PC-9 (cell line): ENCODE measurements around the gene ANP32A. TPM values are rescaled to one million over a fixed set of nuclear protein-coding genes. Genes with fewer than 3 reads are reported as not detected.

ENCODE experiments used
- BruUV-seq: library from RNA; stranded (reverse); fragments of 400-500 nt; replicated peaks from 2 replicates; lab custom pipeline; 2021; lab: Mats Ljungman, UMichigan
- CTCF ChIA-PET: fragments of 300-600 bp; sonication (Branson Sonifier 250); formaldehyde crosslinking; loops from one replicate; lab custom pipeline; 2022; ENCODE audit warnings: antibody characterized with exemption; lab: Charles Lee
- POLR2A ChIA-PET: fragments of 300-600 bp; sonication (Branson Sonifier 250); formaldehyde crosslinking; loops from one replicate; lab custom pipeline; 2022; ENCODE audit warnings: antibody characterized with exemption; ENCODE audit not compliant: unreplicated experiment; lab: Charles Lee
- DNase-seq, 2 experiments: peaks; one replicate each; pipeline versions ENCODE4 v3.0.0 to v3.0.0-alpha.2; 2015 to 2022; ENCODE audit warnings: mixed read lengths in 1 of 2
- H2AFZ ChIP-seq: fragments of 200-600 bp; sonication (generic); 2 replicates; pipeline ENCODE4 v1.8.1; 2017; ENCODE audit warnings: antibody characterized with exemption
- H3F3A ChIP-seq: fragments of 200-600 bp; sonication (generic); 2 replicates; pipeline ENCODE4 v1.8.1; 2017; ENCODE audit warnings: antibody characterized with exemption, mild to moderate bottlenecking, low read depth; ENCODE audit not compliant: insufficient read depth
- H3K27ac ChIP-seq: fragments of 200-600 bp; sonication (generic); 2 replicates; pipeline ENCODE4 v1.6.1; 2016; ENCODE audit warnings: mixed run types
- H3K27me3 ChIP-seq: fragments of 200-600 bp; sonication (generic); 2 replicates; pipeline ENCODE4 v1.6.1; 2016; ENCODE audit warnings: low read depth, mixed run types; ENCODE audit not compliant: insufficient read depth
- H3K36me3 ChIP-seq: fragments of 200-600 bp; sonication (generic); 2 replicates; pipeline ENCODE4 v1.6.1; 2016; ENCODE audit warnings: low read depth, mixed run types
- H3K4me1 ChIP-seq: fragments of 200-600 bp; sonication (generic); replicated peaks from 2 replicates; pipeline ENCODE4 v1.6.1; 2016; ENCODE audit warnings: mixed run types; ENCODE audit not compliant: insufficient read depth
- H3K4me2 ChIP-seq: fragments of 200-600 bp; sonication (generic); 2 replicates; pipeline ENCODE4 v1.6.1; 2017; ENCODE audit warnings: mixed run types
- H3K4me3 ChIP-seq: fragments of 200-600 bp; sonication (generic); 2 replicates; pipeline ENCODE4 v1.6.1; 2016; ENCODE audit warnings: mixed run types
- H3K79me2 ChIP-seq: fragments of 200-600 bp; sonication (generic); 2 replicates; pipeline ENCODE4 v1.6.1; 2017; ENCODE audit warnings: low read depth, mixed run types
- H3K9me2 ChIP-seq: fragments of 200-600 bp; sonication (generic); 2 replicates; pipeline ENCODE4 v1.8.1; 2017; ENCODE audit warnings: mild to moderate bottlenecking; ENCODE audit not compliant: insufficient read depth
- H3K9me3 ChIP-seq: fragments of 200-600 bp; sonication (generic); 2 replicates; pipeline ENCODE4 v1.8.1; 2016; ENCODE audit warnings: low read depth; ENCODE audit not compliant: insufficient read depth
- H4K20me1 ChIP-seq: fragments of 200-600 bp; sonication (generic); 2 replicates; pipeline ENCODE4 v1.8.1; 2017; ENCODE audit not compliant: insufficient read depth
- EZH2 ChIP-seq: fragments of 200-600 bp; sonication (generic); IDR thresholded peaks from 2 replicates; pipeline ENCODE4 v1.8.0; 2017; ENCODE audit warnings: antibody characterized with exemption, low read depth
- intact Hi-C: fragments of 100-400 bp; cut with micrococcal nuclease; formaldehyde crosslinking; loops from one replicate; pipeline ENCODE4 v1.10.0; 2022; ENCODE audit not compliant: unreplicated experiment
- total RNA-seq: library from RNA; stranded (reverse); gene quantifications from 2 replicates; pipeline ENCODE4 v1.2.3, GENCODE V29; 2021
- TF ChIP-seq, protein P1 (sequence below): fragments of 200-600 bp; sonication (generic); conservative IDR thresholded peaks from 2 replicates; pipeline ENCODE4 v1.6.1; 2017; ENCODE audit warnings: mixed run types, antibody characterized with exemption, mild to moderate bottlenecking, moderate library complexity

The ANP32A gene
- total RNA-seq, 1 experiment from 2014 or later, result 182 TPM

DNA sequence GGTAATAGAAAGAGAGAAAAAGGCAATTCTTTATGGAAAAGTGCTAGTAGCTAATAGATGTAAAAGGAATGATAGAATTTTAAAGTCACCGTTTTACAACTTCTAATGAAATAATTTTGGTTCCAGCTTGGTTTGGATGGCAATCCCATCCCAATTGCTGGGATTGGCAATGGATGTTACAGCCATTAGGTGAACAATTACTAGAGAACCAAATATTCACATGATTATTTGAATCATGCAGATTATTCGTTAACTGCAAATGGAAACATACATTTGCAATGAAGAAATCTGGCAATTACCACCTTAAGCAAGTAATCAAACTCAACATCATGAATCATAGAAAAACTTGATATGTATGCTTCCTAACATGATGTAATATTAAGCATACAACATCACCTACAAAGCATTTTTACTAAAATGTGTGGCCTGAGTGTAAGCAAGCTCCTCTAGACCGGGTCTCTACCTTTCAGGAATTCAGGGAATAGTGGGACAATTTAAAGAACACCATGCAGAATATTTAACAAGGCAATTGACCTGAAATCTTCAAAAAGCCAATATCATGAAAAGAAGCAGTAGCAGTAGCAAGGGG, 26.2 kb upstream of the ANP32A start:
- CTCF ChIA-PET, result no interaction called here
- Histone ChIP-seq H3K4me2 (no peak overlapping the region), H3K9me2 (no peaks in the 10 kb centered on the region), H2AFZ (no peak overlapping the region), H3K36me3 (no peaks in the 10 kb centered on the region), H3K79me2 (no peaks in the 10 kb centered on the region), H4K20me1 (no peaks in the 10 kb centered on the region), H3K4me3 (no peak overlapping the region), H3K27me3 (no peaks in the 10 kb centered on the region), H3K27ac (no peak overlapping the region), H3K4me1 (no peaks in the 10 kb centered on the region), H3K9me3 (no peaks in the 10 kb centered on the region), H3F3A (no peaks in the 10 kb centered on the region)
- no peak for DNase-seq
- POLR2A ChIA-PET, result no interaction called here
- no peak for TF ChIP-seq EZH2
- TF ChIP-seq, protein P1, sequence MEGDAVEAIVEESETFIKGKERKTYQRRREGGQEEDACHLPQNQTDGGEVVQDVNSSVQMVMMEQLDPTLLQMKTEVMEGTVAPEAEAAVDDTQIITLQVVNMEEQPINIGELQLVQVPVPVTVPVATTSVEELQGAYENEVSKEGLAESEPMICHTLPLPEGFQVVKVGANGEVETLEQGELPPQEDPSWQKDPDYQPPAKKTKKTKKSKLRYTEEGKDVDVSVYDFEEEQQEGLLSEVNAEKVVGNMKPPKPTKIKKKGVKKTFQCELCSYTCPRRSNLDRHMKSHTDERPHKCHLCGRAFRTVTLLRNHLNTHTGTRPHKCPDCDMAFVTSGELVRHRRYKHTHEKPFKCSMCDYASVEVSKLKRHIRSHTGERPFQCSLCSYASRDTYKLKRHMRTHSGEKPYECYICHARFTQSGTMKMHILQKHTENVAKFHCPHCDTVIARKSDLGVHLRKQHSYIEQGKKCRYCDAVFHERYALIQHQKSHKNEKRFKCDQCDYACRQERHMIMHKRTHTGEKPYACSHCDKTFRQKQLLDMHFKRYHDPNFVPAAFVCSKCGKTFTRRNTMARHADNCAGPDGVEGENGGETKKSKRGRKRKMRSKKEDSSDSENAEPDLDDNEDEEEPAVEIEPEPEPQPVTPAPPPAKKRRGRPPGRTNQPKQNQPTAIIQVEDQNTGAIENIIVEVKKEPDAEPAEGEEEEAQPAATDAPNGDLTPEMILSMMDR, result no peak
- intact Hi-C loops, result no loop called here
- no TSS peak for BruUV-seq

DNA sequence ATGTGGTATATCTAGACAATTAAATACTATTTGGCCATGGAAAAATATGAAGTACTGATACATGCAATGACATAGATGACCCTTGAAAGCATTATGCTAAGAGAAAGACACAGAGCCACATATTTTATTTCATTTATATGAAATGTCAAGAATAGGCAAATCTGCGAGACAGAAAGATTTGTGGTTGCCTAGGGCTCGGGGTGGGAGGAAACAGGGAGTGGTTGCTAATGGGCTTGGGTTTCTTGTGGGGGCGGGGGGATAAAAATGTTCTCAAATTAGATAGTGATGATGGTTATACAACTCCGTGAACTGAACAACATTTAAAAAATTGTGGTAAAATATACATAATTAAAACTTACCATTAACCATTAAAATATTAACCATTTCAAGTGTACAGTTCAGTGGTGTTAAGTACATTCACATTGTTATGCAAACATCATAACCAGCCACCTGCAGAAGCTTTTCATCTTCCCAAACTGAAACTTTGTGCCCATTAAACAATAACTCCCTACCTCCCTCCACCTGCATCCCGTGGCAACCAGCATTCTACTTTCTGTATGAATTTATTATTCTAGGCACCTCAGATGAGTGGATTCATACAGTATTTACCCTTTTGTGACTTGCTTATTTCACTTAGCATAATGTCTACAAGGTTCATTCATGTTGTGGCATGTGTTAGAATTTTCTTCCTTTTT, 24.3 kb upstream of the ANP32A start:
- H4K20me1 ChIP-seq, result no peaks in the 10 kb centered on the region
- H3K4me3 ChIP-seq, result no peak overlapping the region
- no peaks in the 10 kb centered on the region for H3K79me2 ChIP-seq
- no peaks in the 10 kb centered on the region for H3F3A ChIP-seq
- CTCF ChIA-PET, result no interaction called here
- H3K9me3 ChIP-seq, result no peaks in the 10 kb centered on the region
- H3K9me2 ChIP-seq, result no peaks in the 10 kb centered on the region
- no peaks in the 10 kb centered on the region for H3K4me1 ChIP-seq
- TF ChIP-seq, protein P1, result no peak
- no peak for TF ChIP-seq EZH2
- no peaks in the 10 kb centered on the region for H3K27me3 ChIP-seq
- no TSS peak for BruUV-seq
- no peak overlapping the region for H3K27ac ChIP-seq
- DNase-seq, result no peak
- H3K36me3 ChIP-seq, result no peaks in the 10 kb centered on the region
- no peak overlapping the region for H3K4me2 ChIP-seq
- H2AFZ ChIP-seq, result no peak overlapping the region
- intact Hi-C loops, result no loop called here
- POLR2A ChIA-PET, result no interaction called here

DNA sequence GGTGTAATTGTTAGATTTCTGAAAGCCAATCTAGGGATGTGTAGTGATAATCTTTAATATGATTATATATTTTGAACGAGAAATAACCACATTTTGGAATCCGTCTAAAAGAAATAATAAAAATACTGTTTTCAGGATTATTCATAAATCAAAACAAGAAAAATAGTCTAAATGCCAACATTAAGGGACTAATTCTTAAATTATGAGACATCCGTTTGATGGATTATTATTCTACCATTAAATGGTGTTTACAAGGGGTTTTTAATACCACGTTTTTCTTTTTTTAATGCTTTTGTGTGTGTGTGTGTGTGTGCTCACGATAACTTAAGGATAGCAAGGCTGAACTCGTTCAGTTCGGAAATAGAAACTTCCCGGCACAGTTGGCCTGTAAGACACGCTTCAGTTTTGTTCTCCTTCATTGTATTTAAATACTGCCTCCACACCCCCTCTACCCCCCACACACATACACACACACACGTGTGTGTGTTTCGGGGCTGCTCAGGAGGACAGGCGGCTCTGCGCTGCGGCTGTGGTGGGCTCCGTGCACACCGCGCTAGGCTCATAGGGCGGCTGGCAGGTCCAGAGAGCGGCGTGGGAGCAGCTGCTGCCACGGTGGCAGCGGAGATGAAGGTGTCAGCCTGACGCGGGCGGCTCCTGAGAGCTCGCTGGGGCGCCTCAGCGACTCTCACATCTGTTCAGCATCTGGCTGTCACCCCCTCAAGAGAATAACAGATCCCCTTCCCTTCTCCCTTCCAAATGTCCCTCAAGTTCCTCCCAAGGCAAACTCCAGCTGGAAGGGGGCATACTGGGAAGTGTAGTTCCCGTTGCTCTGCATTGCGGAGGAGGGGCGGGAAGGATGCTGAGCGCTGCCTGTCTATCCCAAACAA, 23.0 kb upstream of the ANP32A start:
- Histone ChIP-seq H2AFZ (no peak overlapping the region), H3K27me3 (no peaks in the 10 kb centered on the region)
- intact Hi-C loops, result no loop called here

More for the DNA sequence above, 23.0 kb upstream of the ANP32A start:
- H3K27ac ChIP-seq, result no peak overlapping the region
- no peak for DNase-seq
- ChIA-PET CTCF (interaction anchor here (0.6 kb wide), 1 partner anchor 47 kb away, joined by 3 read pairs; no protein-coding TSS in a partner anchor), POLR2A (no interaction called here)
- no peaks in the 10 kb centered on the region for H3K9me2 ChIP-seq
- no peaks in the 10 kb centered on the region for H4K20me1 ChIP-seq
- no peaks in the 10 kb centered on the region for H3F3A ChIP-seq
- no peaks in the 10 kb centered on the region for H3K9me3 ChIP-seq
- H3K36me3 ChIP-seq, result no peaks in the 10 kb centered on the region
- no peak overlapping the region for H3K4me3 ChIP-seq
- no peaks in the 10 kb centered on the region for H3K4me1 ChIP-seq
- TF ChIP-seq, protein P1, result no peak
- no peak for TF ChIP-seq EZH2
- no peaks in the 10 kb centered on the region for H3K79me2 ChIP-seq
- H3K4me2 ChIP-seq, result no peak overlapping the region
- no TSS peak for BruUV-seq
